GM12873 (cell line): ENCODE data around the gene RAMAC.

Experiments used
- CTCF ChIP-seq: IDR thresholded peaks from 2 replicates; pipeline ENCODE4 v1.5.1; 2012; ENCODE audit warnings: low read depth, mild to moderate bottlenecking, moderate library complexity, low read length, control low read depth; ENCODE audit not compliant: insufficient read depth; ENCODE audit errors: missing control alignments

The RAMAC gene

GRCh38 chr15:82945326-82945725, 40.7 kb upstream of the RAMAC start:
- TF ChIP-seq CTCF = no peak

- TF ChIP-seq CTCF = no peak
These were observed 39.8 kb upstream of the RAMAC start for GRCh38 chr15:82946155-82946701.

GRCh38 chr15:82950295-82950694, 35.7 kb upstream of the RAMAC start:
- no peak for TF ChIP-seq CTCF

- no peak for TF ChIP-seq CTCF
These were observed 35.2 kb upstream of the RAMAC start for GRCh38 chr15:82950746-82951370.

GRCh38 chr15:82951472-82952157, 34.4 kb upstream of the RAMAC start:
- no peak for TF ChIP-seq CTCF

GRCh38 chr15:82952158-82953081, 33.6 kb upstream of the RAMAC start, which contains the start of gene HOMER2:
Gene HOMER2, minus strand, starts transcription at chr15:82952720. Its CDS starts 185 bp downstream, at chr15:82952535.
- TF ChIP-seq CTCF = no peak
